PC-9 (cell line): ENCODE data around the gene DNAAF3. TPM values are rescaled to one million over a fixed set of nuclear protein-coding genes. Genes with fewer than 3 reads are reported as not detected.

Experiments used
- BruUV-seq: library from RNA; stranded (reverse); fragments of 400-500 nt; replicated peaks from 2 replicates; lab custom pipeline; 2021; lab: Mats Ljungman, UMichigan
- CTCF ChIA-PET: fragments of 300-600 bp; sonication (Branson Sonifier 250); formaldehyde crosslinking; loops from one replicate; lab custom pipeline; 2022; ENCODE audit warnings: antibody characterized with exemption; lab: Charles Lee
- POLR2A ChIA-PET: fragments of 300-600 bp; sonication (Branson Sonifier 250); formaldehyde crosslinking; loops from one replicate; lab custom pipeline; 2022; ENCODE audit warnings: antibody characterized with exemption; ENCODE audit not compliant: unreplicated experiment; lab: Charles Lee
- DNase-seq, 2 experiments: peaks; one replicate each; pipeline versions ENCODE4 v3.0.0 to v3.0.0-alpha.2; 2015 to 2022; ENCODE audit warnings: mixed read lengths in 1 of 2
- H2AFZ ChIP-seq: fragments of 200-600 bp; sonication (generic); 2 replicates; pipeline ENCODE4 v1.8.1; 2017; ENCODE audit warnings: antibody characterized with exemption
- H3F3A ChIP-seq: fragments of 200-600 bp; sonication (generic); 2 replicates; pipeline ENCODE4 v1.8.1; 2017; ENCODE audit warnings: antibody characterized with exemption, mild to moderate bottlenecking, low read depth; ENCODE audit not compliant: insufficient read depth
- H3K27ac ChIP-seq: fragments of 200-600 bp; sonication (generic); 2 replicates; pipeline ENCODE4 v1.6.1; 2016; ENCODE audit warnings: mixed run types
- H3K27me3 ChIP-seq: fragments of 200-600 bp; sonication (generic); 2 replicates; pipeline ENCODE4 v1.6.1; 2016; ENCODE audit warnings: low read depth, mixed run types; ENCODE audit not compliant: insufficient read depth
- H3K36me3 ChIP-seq: fragments of 200-600 bp; sonication (generic); 2 replicates; pipeline ENCODE4 v1.6.1; 2016; ENCODE audit warnings: low read depth, mixed run types
- H3K4me1 ChIP-seq: fragments of 200-600 bp; sonication (generic); replicated peaks from 2 replicates; pipeline ENCODE4 v1.6.1; 2016; ENCODE audit warnings: mixed run types; ENCODE audit not compliant: insufficient read depth
- H3K4me2 ChIP-seq: fragments of 200-600 bp; sonication (generic); 2 replicates; pipeline ENCODE4 v1.6.1; 2017; ENCODE audit warnings: mixed run types
- H3K4me3 ChIP-seq: fragments of 200-600 bp; sonication (generic); 2 replicates; pipeline ENCODE4 v1.6.1; 2016; ENCODE audit warnings: mixed run types
- H3K79me2 ChIP-seq: fragments of 200-600 bp; sonication (generic); 2 replicates; pipeline ENCODE4 v1.6.1; 2017; ENCODE audit warnings: low read depth, mixed run types
- H3K9me2 ChIP-seq: fragments of 200-600 bp; sonication (generic); 2 replicates; pipeline ENCODE4 v1.8.1; 2017; ENCODE audit warnings: mild to moderate bottlenecking; ENCODE audit not compliant: insufficient read depth
- H3K9me3 ChIP-seq: fragments of 200-600 bp; sonication (generic); 2 replicates; pipeline ENCODE4 v1.8.1; 2016; ENCODE audit warnings: low read depth; ENCODE audit not compliant: insufficient read depth
- H4K20me1 ChIP-seq: fragments of 200-600 bp; sonication (generic); 2 replicates; pipeline ENCODE4 v1.8.1; 2017; ENCODE audit not compliant: insufficient read depth
- EZH2 ChIP-seq: fragments of 200-600 bp; sonication (generic); IDR thresholded peaks from 2 replicates; pipeline ENCODE4 v1.8.0; 2017; ENCODE audit warnings: antibody characterized with exemption, low read depth
- intact Hi-C: fragments of 100-400 bp; cut with micrococcal nuclease; formaldehyde crosslinking; loops from one replicate; pipeline ENCODE4 v1.10.0; 2022; ENCODE audit not compliant: unreplicated experiment
- total RNA-seq: library from RNA; stranded (reverse); gene quantifications from 2 replicates; pipeline ENCODE4 v1.2.3, GENCODE V29; 2021
- TF ChIP-seq, protein P1 (sequence below): fragments of 200-600 bp; sonication (generic); conservative IDR thresholded peaks from 2 replicates; pipeline ENCODE4 v1.6.1; 2017; ENCODE audit warnings: mixed run types, antibody characterized with exemption, mild to moderate bottlenecking, moderate library complexity

The DNAAF3 gene
- total RNA-seq, 1 experiment from 2014 or later = 51.8 TPM

DNA sequence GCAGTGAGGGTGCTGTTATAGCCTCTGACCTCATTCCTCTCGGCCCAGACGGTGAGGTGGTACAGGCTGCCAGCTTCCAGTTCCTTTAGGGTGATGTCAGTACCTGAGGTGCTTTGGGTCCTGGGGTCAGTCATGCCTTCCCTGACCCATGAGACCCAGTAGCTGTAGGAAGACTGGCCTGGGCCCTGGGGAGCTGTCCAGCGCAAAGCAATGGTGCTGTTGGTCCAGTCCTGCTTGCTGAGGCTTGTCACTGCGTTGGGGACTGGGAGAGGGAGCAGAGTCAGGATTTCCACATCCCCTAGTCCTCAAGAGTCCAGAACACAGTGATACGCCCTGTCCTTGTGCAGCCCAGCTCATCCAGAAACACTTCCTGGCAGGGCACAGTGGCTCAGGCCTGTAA, 32.2 kb upstream of the DNAAF3 start:
- 0 out of 2 replicates have a peak, but pooled peaks cover 5% of the 10 kb centered on the region for H3F3A ChIP-seq
- no peaks in the 10 kb centered on the region for H3K9me2 ChIP-seq
- BruUV-seq = no TSS peak
- intact Hi-C loops = no loop called here
- ChIA-PET POLR2A (interaction anchor here (0.7 kb wide), 1 partner anchor 13 kb away, joined by 3 read pairs; no protein-coding TSS in a partner anchor), CTCF (no interaction called here)
- H3K27me3 ChIP-seq = no peaks in the 10 kb centered on the region
- H4K20me1 ChIP-seq = no peaks in the 10 kb centered on the region
- no peaks in the 10 kb centered on the region for H3K9me3 ChIP-seq
- H2AFZ ChIP-seq = no peak overlapping the region
- H3K4me2 ChIP-seq = no peak overlapping the region
- no peaks in the 10 kb centered on the region for H3K4me1 ChIP-seq
- no peak overlapping the region for H3K4me3 ChIP-seq
- H3K36me3 ChIP-seq = no peaks in the 10 kb centered on the region
- no peaks in the 10 kb centered on the region for H3K79me2 ChIP-seq
- no peak for DNase-seq
- no peak overlapping the region for H3K27ac ChIP-seq
- no peak for TF ChIP-seq EZH2
- TF ChIP-seq, protein P1, sequence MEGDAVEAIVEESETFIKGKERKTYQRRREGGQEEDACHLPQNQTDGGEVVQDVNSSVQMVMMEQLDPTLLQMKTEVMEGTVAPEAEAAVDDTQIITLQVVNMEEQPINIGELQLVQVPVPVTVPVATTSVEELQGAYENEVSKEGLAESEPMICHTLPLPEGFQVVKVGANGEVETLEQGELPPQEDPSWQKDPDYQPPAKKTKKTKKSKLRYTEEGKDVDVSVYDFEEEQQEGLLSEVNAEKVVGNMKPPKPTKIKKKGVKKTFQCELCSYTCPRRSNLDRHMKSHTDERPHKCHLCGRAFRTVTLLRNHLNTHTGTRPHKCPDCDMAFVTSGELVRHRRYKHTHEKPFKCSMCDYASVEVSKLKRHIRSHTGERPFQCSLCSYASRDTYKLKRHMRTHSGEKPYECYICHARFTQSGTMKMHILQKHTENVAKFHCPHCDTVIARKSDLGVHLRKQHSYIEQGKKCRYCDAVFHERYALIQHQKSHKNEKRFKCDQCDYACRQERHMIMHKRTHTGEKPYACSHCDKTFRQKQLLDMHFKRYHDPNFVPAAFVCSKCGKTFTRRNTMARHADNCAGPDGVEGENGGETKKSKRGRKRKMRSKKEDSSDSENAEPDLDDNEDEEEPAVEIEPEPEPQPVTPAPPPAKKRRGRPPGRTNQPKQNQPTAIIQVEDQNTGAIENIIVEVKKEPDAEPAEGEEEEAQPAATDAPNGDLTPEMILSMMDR = no peak

DNA sequence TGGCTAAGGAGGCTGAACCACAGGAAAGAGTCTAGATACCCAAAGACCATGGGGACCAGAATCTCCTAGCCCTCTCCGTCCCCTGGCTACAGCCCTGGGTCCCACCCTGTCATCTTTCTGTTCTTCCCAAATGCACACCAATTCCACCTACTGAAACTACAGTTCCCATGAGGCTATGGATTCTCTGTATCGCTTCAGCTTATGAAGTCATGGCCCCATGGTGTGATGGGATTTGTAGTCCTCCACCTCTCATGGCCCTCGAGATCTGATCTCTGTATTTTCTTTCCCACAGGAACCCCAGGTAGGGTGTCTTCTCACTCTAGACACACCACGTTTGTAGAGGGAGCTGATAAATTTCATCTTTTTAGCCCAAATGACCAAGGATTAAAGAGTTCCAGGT, 31.1 kb upstream of the DNAAF3 start:
- Histone ChIP-seq H3K4me3 (no peak overlapping the region), H3K27ac (no peak overlapping the region), H4K20me1 (no peaks in the 10 kb centered on the region), H3K36me3 (no peaks in the 10 kb centered on the region), H3K9me2 (no peaks in the 10 kb centered on the region), H3F3A (peaks cover 9% of the 10 kb centered on the region; the same call in 1 of the 2 replicates), H3K79me2 (no peaks in the 10 kb centered on the region), H2AFZ (no peak overlapping the region), H3K4me1 (no peaks in the 10 kb centered on the region), H3K27me3 (no peaks in the 10 kb centered on the region), H3K9me3 (no peaks in the 10 kb centered on the region), H3K4me2 (no peak overlapping the region)
- ChIA-PET CTCF (no interaction called here), POLR2A (interaction anchor here (0.6 kb wide), 1 partner anchor 30 kb away, joined by 3 read pairs; no protein-coding TSS in a partner anchor)
- DNase-seq = no peak
- TF ChIP-seq, protein P1 = no peak
- TF ChIP-seq EZH2 = no peak
- BruUV-seq = no TSS peak
- intact Hi-C loops = no loop called here

DNA sequence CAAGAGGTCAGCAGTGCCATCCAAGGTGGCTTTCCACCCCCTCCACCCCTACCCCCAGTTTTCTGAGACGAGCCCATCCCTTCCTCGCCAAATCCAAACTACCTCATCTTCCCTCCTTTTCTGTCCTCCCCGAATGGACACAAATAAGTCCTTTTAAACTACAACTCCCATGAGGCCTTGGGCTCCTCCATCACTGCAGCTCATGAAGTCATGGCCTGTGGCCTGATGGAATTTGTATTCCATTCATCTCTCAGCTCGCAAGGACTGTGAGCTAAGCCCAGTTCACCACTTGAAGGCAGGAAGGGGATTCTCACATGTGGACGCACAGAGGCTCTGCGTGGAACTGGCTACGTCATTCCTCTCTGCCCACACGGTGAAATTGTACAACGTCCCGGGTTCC, 30.4 kb upstream of the DNAAF3 start:
- no peak for DNase-seq
- Histone ChIP-seq H3K36me3 (no peaks in the 10 kb centered on the region), H4K20me1 (no peaks in the 10 kb centered on the region), H3K4me2 (no peak overlapping the region), H3F3A (peaks cover 9% of the 10 kb centered on the region; the same call in 1 of the 2 replicates), H3K9me3 (no peaks in the 10 kb centered on the region), H2AFZ (no peak overlapping the region), H3K9me2 (no peaks in the 10 kb centered on the region), H3K27me3 (no peaks in the 10 kb centered on the region), H3K4me3 (no peak overlapping the region), H3K4me1 (no peaks in the 10 kb centered on the region), H3K27ac (no peak overlapping the region), H3K79me2 (no peaks in the 10 kb centered on the region)
- no TSS peak for BruUV-seq
- intact Hi-C loops = no loop called here
- TF ChIP-seq, protein P1 = no peak
- no peak for TF ChIP-seq EZH2
- CTCF ChIA-PET = no interaction called here
- POLR2A ChIA-PET = interaction anchor here (0.6 kb wide), 1 partner anchor 30 kb away, joined by 3 read pairs; no protein-coding TSS in a partner anchor
